SH-SY5Y (cell line): ENCODE measurements around the gene CRYBG2.

Source experiments
- GATA2 ChIP-seq: IDR thresholded peaks from 2 replicates; pipeline ENCODE4 v1.6.1; 2011; ENCODE audit warnings: mild to moderate bottlenecking, low read depth, low read length
- GATA3 ChIP-seq: IDR thresholded peaks from 2 replicates; pipeline ENCODE4 v1.6.1; 2011; ENCODE audit warnings: low read depth, mild to moderate bottlenecking, low read length, moderate library complexity

GRCh38 chr1:26317612-26318337, 36.2 kb downstream of the CRYBG2 start, which contains the start of gene CD52:
- TF ChIP-seq GATA3 = no peak
- TF ChIP-seq GATA2 = no peak
